ENCODE measurements around the gene ARHGEF26. TPM values are rescaled to one million over a fixed set of nuclear protein-coding genes. Genes with fewer than 3 reads are reported as not detected.

Gene ARHGEF26
- total RNA-seq, 1 donor from 2014 or later = 33.8 TPM

DNA sequence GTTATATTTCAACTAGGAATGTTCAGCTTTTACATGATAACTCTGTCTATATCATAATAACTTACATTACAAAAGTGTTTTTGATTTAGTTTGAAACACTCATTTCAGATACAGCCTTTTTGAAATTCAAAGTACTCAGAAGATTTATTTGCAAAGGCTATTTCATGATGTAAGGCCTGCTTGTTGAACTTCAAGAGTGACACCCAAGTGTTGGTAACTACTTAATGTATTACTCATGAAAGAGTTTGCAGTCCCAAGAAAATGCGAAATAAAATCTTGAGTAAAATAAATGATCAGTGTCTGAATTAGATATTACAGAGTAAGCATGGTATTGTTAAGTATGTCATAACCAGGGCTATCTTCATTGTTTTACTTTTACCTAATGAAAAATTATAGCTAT is 35.3 kb downstream of the ARHGEF26 start:
- Histone ChIP-seq H3K9me3 (no peaks in the 10 kb centered on the region), H3K27me3 (no peaks in the 10 kb centered on the region), H3K27ac (no peak overlapping the region), H3K36me3 (peaks cover 4 to 16% of the 10 kb centered on the region in 2 donors), H3K4me3 (no peak overlapping the region), H3K4me1 (peaks cover 0 to 5% of the 10 kb centered on the region in 2 donors)
- TF ChIP-seq CTCF (IDR thresholded peaks at IDR 0.05) = no peak
- intact Hi-C loops (cut with DNase I) = no loop called here
- DNase-seq (ENCODE audit: low spot score in 2 of 2) = no peak

DNA sequence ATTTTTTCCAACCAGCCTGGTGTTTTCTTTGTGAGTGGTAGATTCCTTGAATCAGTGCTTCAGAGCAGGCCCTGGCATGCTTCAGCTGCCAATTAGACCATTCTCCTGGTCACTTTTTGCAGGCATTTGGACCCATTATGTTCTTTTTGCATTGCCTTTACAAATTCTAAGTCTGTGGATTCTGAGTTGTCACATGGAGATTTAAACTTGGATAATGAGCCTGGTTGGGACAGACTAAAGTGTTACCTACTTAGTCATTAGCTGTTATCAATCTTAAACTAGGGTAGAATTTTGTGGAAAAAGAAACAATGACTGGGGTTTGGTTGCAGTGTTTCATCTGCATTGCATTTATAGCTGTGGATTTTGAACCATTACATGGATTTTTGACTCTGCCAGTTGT is 40.6 kb downstream of the ARHGEF26 start:
- peaks cover 0 to 9% of the 10 kb centered on the region in 2 donors for H3K4me1 ChIP-seq
- H3K9me3 ChIP-seq = no peaks in the 10 kb centered on the region
- H3K4me3 ChIP-seq = no peak overlapping the region
- no peaks in the 10 kb centered on the region for H3K36me3 ChIP-seq
- no peak for TF ChIP-seq CTCF (IDR thresholded peaks at IDR 0.05)
- intact Hi-C loops (cut with DNase I) = no loop called here
- DNase-seq (ENCODE audit: low spot score in 2 of 2) = no peak
- no peaks in the 10 kb centered on the region for H3K27me3 ChIP-seq
- peak overlapping the region in 1 of 2 donors; percentile 28 for H3K27ac ChIP-seq

- Histone ChIP-seq H3K9me3 (no peaks in the 10 kb centered on the region), H3K27me3 (no peaks in the 10 kb centered on the region), H3K27ac (no peak overlapping the region), H3K36me3 (no peaks in the 10 kb centered on the region), H3K4me1 (peaks cover 0 to 9% of the 10 kb centered on the region in 2 donors), H3K4me3 (no peak overlapping the region)
- no peak for DNase-seq (ENCODE audit: low spot score in 2 of 2)
- no peak for TF ChIP-seq CTCF (IDR thresholded peaks at IDR 0.05)
- intact Hi-C loops (cut with DNase I) = no loop called here
Measured at GRCh38 chr3:154164387-154164786, 43.2 kb downstream of the ARHGEF26 start.

- H3K4me1 ChIP-seq = peaks cover 0 to 2% of the 10 kb centered on the region in 2 donors
- no peak overlapping the region for H3K27ac ChIP-seq
- intact Hi-C loops (cut with DNase I) = no loop called here
Measured at GRCh38 chr3:154168998-154169795, 48.0 kb downstream of the ARHGEF26 start.

GRCh38 chr3:154169796-154170110 is 48.6 kb downstream of the ARHGEF26 start:
- H3K9me3 ChIP-seq = no peaks in the 10 kb centered on the region
- no peak overlapping the region for H3K4me3 ChIP-seq
- no peak for TF ChIP-seq CTCF (IDR thresholded peaks at IDR 0.05)
- no peaks in the 10 kb centered on the region for H3K36me3 ChIP-seq
- intact Hi-C loops (cut with DNase I) = no loop called here
- DNase-seq (ENCODE audit: low spot score in 2 of 2) = no peak
- no peaks in the 10 kb centered on the region for H3K27me3 ChIP-seq
- no peak overlapping the region for H3K27ac ChIP-seq
- peaks cover 0 to 2% of the 10 kb centered on the region in 2 donors for H3K4me1 ChIP-seq

More at GRCh38 chr3:154168998-154169795, 48.0 kb downstream of the ARHGEF26 start:
- Histone ChIP-seq H3K4me3 (no peak overlapping the region), H3K36me3 (no peaks in the 10 kb centered on the region), H3K9me3 (no peaks in the 10 kb centered on the region), H3K27me3 (no peaks in the 10 kb centered on the region)
- DNase-seq (ENCODE audit: low spot score in 2 of 2) = no peak
- TF ChIP-seq CTCF (IDR thresholded peaks at IDR 0.05) = no peak

All from ascending aorta (tissue), 2 donors.